Stimulated activated naive B cell treated with anti-CD40 and anti-IgM and Interleukin-4, amounts not matched to agents 10 μg/mL and 1 μg/mL and 100 μg/mL, for 72 hours (primary cell): ENCODE measurements around the gene TP53TG3.
A peak's percentile ranks its signal among the peaks of the same experiment; 100 is the strongest.
"Not testable (repeated sequence)": the region's sequence is repeated elsewhere in the genome, so short reads cannot be mapped to it uniquely, and the experiment has no call there.

Experiments used
- ATAC-seq, 2 donors: fragments of 150-1000 bp; cut with Tn5 transposase; replicated peaks; 2 replicates each; pipeline ENCODE4 v1.10.0; 2021; ENCODE audit warnings: moderate library complexity in 1 of 2
- DNase-seq: peaks from one replicate; pipeline ENCODE4 v3.0.0; 2021
- H3K27ac Mint-ChIP-seq: one replicate; pipeline ENCODE4 v1.8.0; 2022; ENCODE audit warnings: mild to moderate bottlenecking, mixed read lengths
- H3K27me3 Mint-ChIP-seq, 2 donors: one replicate each; pipeline ENCODE4 v1.8.0; 2022; ENCODE audit warnings: mixed read lengths in 2 of 2
- H3K36me3 Mint-ChIP-seq, 2 donors: one replicate each; pipeline ENCODE4 v1.8.0; 2022; ENCODE audit warnings: mixed read lengths in 2 of 2, mild to moderate bottlenecking in 1 of 2
- H3K4me1 Mint-ChIP-seq, 2 donors: one replicate each; pipeline ENCODE4 v1.8.0; 2022; ENCODE audit warnings: mixed read lengths in 2 of 2, mild to moderate bottlenecking in 1 of 2
- H3K4me3 Mint-ChIP-seq, 2 donors: one replicate each; pipeline ENCODE4 v1.8.0; 2022; ENCODE audit warnings: mild to moderate bottlenecking in 2 of 2, mixed read lengths in 2 of 2, moderate library complexity in 1 of 2
- H3K9me3 Mint-ChIP-seq, 2 donors: one replicate each; pipeline ENCODE4 v1.8.0; 2022; ENCODE audit warnings: mixed read lengths in 2 of 2, mild to moderate bottlenecking in 1 of 2

TP53TG3 gene

GRCh38 chr16:32676065-32676464, at the start of gene TP53TG3:
TSS of gene TP53TG3 (minus strand) at chr16:32676165. CDS start at chr16:32676097, 68 bp downstream.
- H3K36me3 Mint-ChIP-seq, ATAC-seq, H3K9me3 Mint-ChIP-seq, DNase-seq, H3K27me3 Mint-ChIP-seq, H3K27ac Mint-ChIP-seq, H3K4me3 Mint-ChIP-seq, H3K4me1 Mint-ChIP-seq: not testable (repeated sequence)

- not testable (repeated sequence) for H3K4me3 Mint-ChIP-seq, H3K36me3 Mint-ChIP-seq, ATAC-seq, H3K9me3 Mint-ChIP-seq, DNase-seq, H3K4me1 Mint-ChIP-seq, H3K27ac Mint-ChIP-seq, H3K27me3 Mint-ChIP-seq
Measured at GRCh38 chr16:32650876-32651275, 25.1 kb downstream of the TP53TG3 start.

- Mint-ChIP-seq H3K27me3 (peaks cover 0 to 12% of the 10 kb centered on the region in 2 donors), H3K36me3 (peaks cover 15 to 18% of the 10 kb centered on the region in 2 donors), H3K27ac (peak overlapping the region; percentile 81), H3K9me3 (peaks cover 15 to 17% of the 10 kb centered on the region in 2 donors)
- not testable (repeated sequence) for H3K4me3 Mint-ChIP-seq, H3K4me1 Mint-ChIP-seq, ATAC-seq, DNase-seq
Measured at GRCh38 chr16:32647562-32647961, 28.4 kb downstream of the TP53TG3 start.

GRCh38 chr16:32646780-32647179, 29.2 kb downstream of the TP53TG3 start:
- not testable (repeated sequence) for H3K4me1 Mint-ChIP-seq
- H3K36me3 Mint-ChIP-seq, result peaks cover 15 to 18% of the 10 kb centered on the region in 2 donors

DNA sequence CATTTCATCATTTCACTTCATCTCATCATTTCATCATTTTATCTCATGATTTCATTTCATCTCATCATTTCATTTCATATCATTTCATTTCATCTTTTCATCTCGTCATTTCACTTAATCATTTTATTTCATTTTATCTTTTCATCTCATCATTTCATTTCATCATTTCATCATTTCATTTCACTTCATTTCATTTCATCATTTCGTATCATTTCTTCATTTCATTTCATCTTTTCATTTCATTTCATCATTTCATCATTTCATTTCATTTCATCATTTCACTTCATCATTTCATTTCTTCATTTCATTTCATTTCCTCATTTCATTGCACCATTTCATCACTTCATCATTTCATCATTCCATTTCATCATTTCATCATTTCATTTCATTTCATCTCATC, 29.8 kb downstream of the TP53TG3 start:
- ATAC-seq, DNase-seq, H3K4me1 Mint-ChIP-seq, H3K4me3 Mint-ChIP-seq: not testable (repeated sequence)
- Mint-ChIP-seq H3K27ac (peak overlapping the region; percentile 56), H3K36me3 (peaks cover 15 to 18% of the 10 kb centered on the region in 2 donors), H3K27me3 (peaks cover 0 to 12% of the 10 kb centered on the region in 2 donors), H3K9me3 (peaks cover 15 to 17% of the 10 kb centered on the region in 2 donors)

More at GRCh38 chr16:32646780-32647179, 29.2 kb downstream of the TP53TG3 start:
- Mint-ChIP-seq H3K27me3 (peaks cover 0 to 12% of the 10 kb centered on the region in 2 donors), H3K27ac (peak overlapping the region; percentile 69), H3K9me3 (peaks cover 15 to 17% of the 10 kb centered on the region in 2 donors)
- ATAC-seq, DNase-seq, H3K4me3 Mint-ChIP-seq: not testable (repeated sequence)

DNA sequence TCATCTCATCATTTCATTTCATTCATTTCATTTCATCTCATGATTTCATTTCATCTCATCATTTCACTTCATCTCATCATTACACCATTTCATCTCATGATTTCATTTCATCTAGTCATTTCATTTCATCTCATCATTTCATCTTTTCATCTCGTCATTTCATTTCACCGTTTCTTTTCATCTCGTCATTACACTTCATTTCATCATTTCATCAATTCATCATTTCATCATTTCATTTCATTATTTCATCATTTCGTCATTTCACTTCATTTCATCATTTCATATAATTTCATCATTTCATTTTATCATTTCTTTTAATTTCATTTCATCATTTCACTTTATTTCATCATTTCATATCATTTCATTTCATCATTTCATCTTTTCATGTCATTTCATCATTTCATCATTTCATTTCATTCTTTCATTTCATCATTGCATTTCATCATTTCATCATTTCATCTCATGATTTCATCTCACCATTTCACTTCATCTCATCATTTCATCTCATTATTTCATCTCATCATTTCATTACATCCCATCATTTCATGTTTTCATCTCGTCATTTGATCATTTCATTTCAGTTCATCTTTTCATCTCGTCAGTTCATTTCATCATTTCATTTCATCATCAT, 30.6 kb downstream of the TP53TG3 start:
- peak overlapping the region; percentile 7 for H3K27ac Mint-ChIP-seq

DNA sequence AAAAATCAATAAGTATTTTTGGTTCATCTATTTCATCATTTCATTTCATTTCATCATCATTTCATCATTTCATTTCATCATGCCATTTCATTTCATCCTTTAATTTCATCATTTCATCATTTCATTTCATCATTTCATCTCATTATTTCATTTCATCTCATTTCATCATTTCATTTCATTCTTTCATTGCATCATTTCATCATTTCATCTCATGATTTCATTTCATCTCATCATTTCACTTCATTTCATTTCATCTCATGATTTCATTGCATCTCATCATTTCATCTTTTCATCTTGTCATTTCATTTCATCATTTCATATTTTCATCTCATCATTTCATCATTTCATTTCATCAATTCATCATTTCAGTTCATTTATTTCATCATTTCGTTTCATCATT, 31.2 kb downstream of the TP53TG3 start:
- H3K4me1 Mint-ChIP-seq, H3K4me3 Mint-ChIP-seq, ATAC-seq, DNase-seq, H3K27ac Mint-ChIP-seq: not testable (repeated sequence)
- Mint-ChIP-seq H3K27me3 (peaks cover 0 to 12% of the 10 kb centered on the region in 2 donors), H3K9me3 (peaks cover 15 to 17% of the 10 kb centered on the region in 2 donors), H3K36me3 (peaks cover 15 to 18% of the 10 kb centered on the region in 2 donors)

More for the DNA sequence above, 30.6 kb downstream of the TP53TG3 start:
- not testable (repeated sequence) for ATAC-seq, H3K4me1 Mint-ChIP-seq, DNase-seq
- Mint-ChIP-seq H3K9me3 (peaks cover 15 to 17% of the 10 kb centered on the region in 2 donors), H3K27me3 (peaks cover 0 to 12% of the 10 kb centered on the region in 2 donors), H3K4me3 (peak overlapping the region in 1 of 2 donors; percentile 17), H3K36me3 (peaks cover 15 to 18% of the 10 kb centered on the region in 2 donors)

- H3K9me3 Mint-ChIP-seq, H3K27ac Mint-ChIP-seq, H3K36me3 Mint-ChIP-seq: not testable (repeated sequence)
Measured at GRCh38 chr16:32637614-32638013, 38.4 kb downstream of the TP53TG3 start.

DNA sequence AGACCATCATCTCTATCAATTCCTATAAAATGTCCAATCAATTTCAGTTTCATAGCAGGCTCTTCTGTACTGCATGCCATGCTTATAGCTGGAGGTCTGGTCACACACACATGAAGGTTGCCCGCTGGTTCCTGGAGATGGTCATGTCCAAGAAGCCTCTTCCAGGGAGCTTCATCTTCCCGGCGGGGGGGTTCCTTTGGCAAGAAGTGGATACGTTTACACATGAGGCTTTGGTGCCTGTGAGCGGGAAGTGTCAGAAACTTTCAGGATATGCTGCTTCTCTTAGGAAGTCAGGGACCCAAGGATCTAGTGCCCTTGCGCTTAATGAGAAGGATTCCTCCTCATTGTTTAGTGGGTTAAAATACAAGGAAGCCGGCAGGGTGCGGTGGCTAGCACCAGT, 43.9 kb downstream of the TP53TG3 start:
- H3K4me1 Mint-ChIP-seq, DNase-seq, H3K36me3 Mint-ChIP-seq, H3K9me3 Mint-ChIP-seq, H3K27me3 Mint-ChIP-seq, H3K4me3 Mint-ChIP-seq, ATAC-seq, H3K27ac Mint-ChIP-seq: not testable (repeated sequence)

More at GRCh38 chr16:32637614-32638013, 38.4 kb downstream of the TP53TG3 start:
- not testable (repeated sequence) for H3K4me1 Mint-ChIP-seq, ATAC-seq, DNase-seq, H3K27me3 Mint-ChIP-seq, H3K4me3 Mint-ChIP-seq
